Measurements from ENCODE around the gene HINT3. TPM values are rescaled to one million over a fixed set of nuclear protein-coding genes. Genes with fewer than 3 reads are reported as not detected.

The HINT3 gene
- total and polyA plus RNA-seq, 2 of the 13 experiments (the other 11 are each of a cell fraction or from before 2014, with no cell fraction given): 3.1 to 22.8 TPM

DNA sequence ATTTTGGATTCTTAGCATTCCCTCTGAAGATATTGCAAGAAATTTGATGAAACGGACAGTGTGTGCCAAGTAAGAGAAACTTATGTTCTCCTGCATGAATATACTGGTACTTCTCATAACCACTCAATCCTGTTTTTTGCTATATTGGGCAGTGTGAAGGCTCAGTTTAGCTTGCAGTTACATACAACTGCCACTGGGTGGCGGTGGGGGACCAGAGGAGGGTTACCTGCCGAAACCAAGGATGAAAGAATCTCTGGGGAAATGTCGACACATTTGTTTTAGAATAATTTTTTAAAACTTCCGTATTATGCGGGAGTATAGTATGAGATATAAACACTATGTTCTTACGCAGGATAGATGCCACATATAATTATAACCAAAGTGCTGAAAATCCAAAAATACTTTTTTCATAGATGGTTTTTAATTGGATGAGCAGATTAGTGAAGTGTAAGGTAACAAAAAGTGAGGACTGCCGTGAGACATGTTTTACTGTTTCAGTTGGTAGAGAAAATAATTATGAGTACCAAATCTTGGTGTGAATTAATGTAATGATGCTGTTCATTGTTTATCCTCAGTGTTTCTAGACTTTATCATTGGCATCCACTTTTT is 39.5 kb downstream of the HINT3 start (continued):
- TF ChIP-seq, protein P1, sequence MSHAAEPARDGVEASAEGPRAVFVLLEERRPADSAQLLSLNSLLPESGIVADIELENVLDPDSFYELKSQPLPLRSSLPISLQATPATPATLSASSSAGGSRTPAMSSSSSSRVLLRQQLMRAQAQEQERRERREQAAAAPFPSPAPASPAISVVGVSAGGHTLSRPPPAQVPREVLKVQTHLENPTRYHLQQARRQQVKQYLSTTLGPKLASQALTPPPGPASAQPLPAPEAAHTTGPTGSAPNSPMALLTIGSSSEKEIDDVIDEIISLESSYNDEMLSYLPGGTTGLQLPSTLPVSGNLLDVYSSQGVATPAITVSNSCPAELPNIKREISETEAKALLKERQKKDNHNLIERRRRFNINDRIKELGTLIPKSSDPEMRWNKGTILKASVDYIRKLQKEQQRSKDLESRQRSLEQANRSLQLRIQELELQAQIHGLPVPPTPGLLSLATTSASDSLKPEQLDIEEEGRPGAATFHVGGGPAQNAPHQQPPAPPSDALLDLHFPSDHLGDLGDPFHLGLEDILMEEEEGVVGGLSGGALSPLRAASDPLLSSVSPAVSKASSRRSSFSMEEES (CRISPR knock-in tag; IDR thresholded peaks at IDR 0.05): 0 out of 2 replicates have a peak, but pooled peaks have one; percentile 26
- TF ChIP-seq RAD21 (CRISPR knock-in tag; IDR thresholded peaks at IDR 0.05): peak; percentile 63
- TF ChIP-seq, protein P2, sequence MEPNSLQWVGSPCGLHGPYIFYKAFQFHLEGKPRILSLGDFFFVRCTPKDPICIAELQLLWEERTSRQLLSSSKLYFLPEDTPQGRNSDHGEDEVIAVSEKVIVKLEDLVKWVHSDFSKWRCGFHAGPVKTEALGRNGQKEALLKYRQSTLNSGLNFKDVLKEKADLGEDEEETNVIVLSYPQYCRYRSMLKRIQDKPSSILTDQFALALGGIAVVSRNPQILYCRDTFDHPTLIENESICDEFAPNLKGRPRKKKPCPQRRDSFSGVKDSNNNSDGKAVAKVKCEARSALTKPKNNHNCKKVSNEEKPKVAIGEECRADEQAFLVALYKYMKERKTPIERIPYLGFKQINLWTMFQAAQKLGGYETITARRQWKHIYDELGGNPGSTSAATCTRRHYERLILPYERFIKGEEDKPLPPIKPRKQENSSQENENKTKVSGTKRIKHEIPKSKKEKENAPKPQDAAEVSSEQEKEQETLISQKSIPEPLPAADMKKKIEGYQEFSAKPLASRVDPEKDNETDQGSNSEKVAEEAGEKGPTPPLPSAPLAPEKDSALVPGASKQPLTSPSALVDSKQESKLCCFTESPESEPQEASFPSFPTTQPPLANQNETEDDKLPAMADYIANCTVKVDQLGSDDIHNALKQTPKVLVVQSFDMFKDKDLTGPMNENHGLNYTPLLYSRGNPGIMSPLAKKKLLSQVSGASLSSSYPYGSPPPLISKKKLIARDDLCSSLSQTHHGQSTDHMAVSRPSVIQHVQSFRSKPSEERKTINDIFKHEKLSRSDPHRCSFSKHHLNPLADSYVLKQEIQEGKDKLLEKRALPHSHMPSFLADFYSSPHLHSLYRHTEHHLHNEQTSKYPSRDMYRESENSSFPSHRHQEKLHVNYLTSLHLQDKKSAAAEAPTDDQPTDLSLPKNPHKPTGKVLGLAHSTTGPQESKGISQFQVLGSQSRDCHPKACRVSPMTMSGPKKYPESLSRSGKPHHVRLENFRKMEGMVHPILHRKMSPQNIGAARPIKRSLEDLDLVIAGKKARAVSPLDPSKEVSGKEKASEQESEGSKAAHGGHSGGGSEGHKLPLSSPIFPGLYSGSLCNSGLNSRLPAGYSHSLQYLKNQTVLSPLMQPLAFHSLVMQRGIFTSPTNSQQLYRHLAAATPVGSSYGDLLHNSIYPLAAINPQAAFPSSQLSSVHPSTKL (CRISPR knock-in tag; IDR thresholded peaks at IDR 0.05): peak; percentile 38; the same call in 1 of the 2 replicates
- TF ChIP-seq THAP11 (CRISPR knock-in tag; IDR thresholded peaks at IDR 0.05): 0 out of 2 replicates have a peak, but pooled peaks have one; percentile 32
- peak; percentile 46; the same call in 1 of the 2 replicates for TF ChIP-seq REPIN1 (CRISPR knock-in tag; IDR thresholded peaks at IDR 0.05; ENCODE audit: borderline replicate concordance, low read depth)
- TF ChIP-seq ZEB1 (IDR thresholded peaks at IDR 0.05; ENCODE audit: insufficient replicate concordance, low read depth): peak; percentile 38
- TF ChIP-seq RARG (CRISPR knock-in tag; IDR thresholded peaks at IDR 0.05; ENCODE audit: low read depth): no peak
- 0 out of 2 replicates have a peak, but pooled peaks have one; percentile 7 for TF ChIP-seq SAP130 (CRISPR knock-in tag; IDR thresholded peaks at IDR 0.05; ENCODE audit: low read depth)
- 0 out of 2 replicates have a peak, but pooled peaks have one; percentile 30 for TF ChIP-seq HNRNPUL1 (IDR thresholded peaks at IDR 0.05; ENCODE audit: low read depth, low read length)
- peak; percentile 80 for TF ChIP-seq SMC3 (IDR thresholded peaks at IDR 0.05; ENCODE audit: low read length)
- no peak for TF ChIP-seq TBX2 (CRISPR knock-in tag; IDR thresholded peaks at IDR 0.05; ENCODE audit: borderline replicate concordance)
- TF ChIP-seq, protein P3, sequence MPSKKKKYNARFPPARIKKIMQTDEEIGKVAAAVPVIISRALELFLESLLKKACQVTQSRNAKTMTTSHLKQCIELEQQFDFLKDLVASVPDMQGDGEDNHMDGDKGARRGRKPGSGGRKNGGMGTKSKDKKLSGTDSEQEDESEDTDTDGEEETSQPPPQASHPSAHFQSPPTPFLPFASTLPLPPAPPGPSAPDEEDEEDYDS (CRISPR knock-in tag; IDR thresholded peaks at IDR 0.05): 0 out of 2 replicates have a peak, but pooled peaks have one; percentile 29
- TF ChIP-seq, protein P4, sequence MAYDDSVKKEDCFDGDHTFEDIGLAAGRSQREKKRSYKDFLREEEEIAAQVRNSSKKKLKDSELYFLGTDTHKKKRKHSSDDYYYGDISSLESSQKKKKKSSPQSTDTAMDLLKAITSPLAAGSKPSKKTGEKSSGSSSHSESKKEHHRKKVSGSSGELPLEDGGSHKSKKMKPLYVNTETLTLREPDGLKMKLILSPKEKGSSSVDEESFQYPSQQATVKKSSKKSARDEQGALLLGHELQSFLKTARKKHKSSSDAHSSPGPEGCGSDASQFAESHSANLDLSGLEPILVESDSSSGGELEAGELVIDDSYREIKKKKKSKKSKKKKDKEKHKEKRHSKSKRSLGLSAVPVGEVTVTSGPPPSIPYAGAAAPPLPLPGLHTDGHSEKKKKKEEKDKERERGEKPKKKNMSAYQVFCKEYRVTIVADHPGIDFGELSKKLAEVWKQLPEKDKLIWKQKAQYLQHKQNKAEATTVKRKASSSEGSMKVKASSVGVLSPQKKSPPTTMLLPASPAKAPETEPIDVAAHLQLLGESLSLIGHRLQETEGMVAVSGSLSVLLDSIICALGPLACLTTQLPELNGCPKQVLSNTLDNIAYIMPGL (CRISPR knock-in tag; IDR thresholded peaks at IDR 0.05; ENCODE audit: borderline replicate concordance in 1 of 2, low read depth in 1 of 2): 0 out of 4 replicates have a peak, but pooled peaks of 1 of the 2 experiments have one; percentile 34
- TF ChIP-seq TEAD2 (CRISPR knock-in tag; IDR thresholded peaks at IDR 0.05): no peak
- TF ChIP-seq STAG1 (CRISPR knock-in tag; IDR thresholded peaks at IDR 0.05): peak; percentile 85
- TF ChIP-seq, protein P5, sequence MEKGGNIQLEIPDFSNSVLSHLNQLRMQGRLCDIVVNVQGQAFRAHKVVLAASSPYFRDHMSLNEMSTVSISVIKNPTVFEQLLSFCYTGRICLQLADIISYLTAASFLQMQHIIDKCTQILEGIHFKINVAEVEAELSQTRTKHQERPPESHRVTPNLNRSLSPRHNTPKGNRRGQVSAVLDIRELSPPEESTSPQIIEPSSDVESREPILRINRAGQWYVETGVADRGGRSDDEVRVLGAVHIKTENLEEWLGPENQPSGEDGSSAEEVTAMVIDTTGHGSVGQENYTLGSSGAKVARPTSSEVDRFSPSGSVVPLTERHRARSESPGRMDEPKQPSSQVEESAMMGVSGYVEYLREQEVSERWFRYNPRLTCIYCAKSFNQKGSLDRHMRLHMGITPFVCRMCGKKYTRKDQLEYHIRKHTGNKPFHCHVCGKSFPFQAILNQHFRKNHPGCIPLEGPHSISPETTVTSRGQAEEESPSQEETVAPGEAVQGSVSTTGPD (CRISPR knock-in tag; IDR thresholded peaks at IDR 0.05): no peak
